Fibroblast of the aortic adventitia (primary cell): ENCODE data around the gene CCDC54. TPM values are rescaled to one million over a fixed set of nuclear protein-coding genes. Genes with fewer than 3 reads are reported as not detected.

Experiments used
- DNase-seq: peaks from one replicate; pipeline ENCODE4 v3.0.0-alpha.2; 2010; ENCODE audit warnings: low read depth
- H3K4me3 ChIP-seq: 2 replicates; pipeline ENCODE4 v1.5.1; 2011; ENCODE audit warnings: low read depth, mild to moderate bottlenecking, control low read depth, low read length, moderate library complexity
- CTCF ChIP-seq: IDR thresholded peaks from 2 replicates; pipeline ENCODE4 v1.5.1; 2011; ENCODE audit warnings: mild to moderate bottlenecking, low read length, control low read depth, inconsistent platforms; ENCODE audit not compliant: insufficient read depth
- total RNA-seq: library from RNA; depleted of rRNA; stranded (reverse); fragments of >200 nt; gene quantifications from 2 replicates; pipeline ENCODE4 v1.2.3, GENCODE V29; 2012; ENCODE audit warnings: low replicate concordance

Gene CCDC54
- total RNA-seq, 1 donor: not detected

GRCh38 chr3:107369791-107370190, 7.4 kb upstream of the CCDC54 start:
- H3K4me3 ChIP-seq: no peak overlapping the region
- DNase-seq: peak; percentile 34
- TF ChIP-seq CTCF: no peak

- DNase-seq: no peak
- TF ChIP-seq CTCF: no peak
- H3K4me3 ChIP-seq: no peak overlapping the region
Measured at GRCh38 chr3:107370907-107371306, 6.3 kb upstream of the CCDC54 start.

DNA sequence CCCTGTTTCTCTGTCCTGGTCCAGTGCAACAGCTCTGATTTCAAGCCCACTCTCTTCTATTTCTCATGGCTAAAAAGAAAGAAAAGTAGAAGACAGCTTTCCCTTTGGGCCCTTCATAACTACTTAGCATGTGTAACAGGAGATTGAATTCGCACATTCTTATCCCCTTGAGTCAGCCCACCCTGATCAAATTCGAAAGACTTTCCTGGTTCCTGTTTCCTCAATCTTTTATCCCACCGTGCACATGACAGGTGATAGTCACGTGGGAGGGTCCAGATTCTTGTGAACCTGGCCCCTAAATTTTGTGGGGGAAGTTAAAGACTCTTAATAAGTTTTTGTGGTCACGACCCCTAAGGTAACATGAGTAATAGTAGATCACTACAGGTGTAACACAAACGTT, 4.7 kb upstream of the CCDC54 start:
- TF ChIP-seq CTCF: no peak
- DNase-seq: no peak

GRCh38 chr3:107373896-107374295, 3.3 kb upstream of the CCDC54 start:
- no peak overlapping the region for H3K4me3 ChIP-seq
- TF ChIP-seq CTCF: no peak
- no peak for DNase-seq

More for the DNA sequence above, 4.7 kb upstream of the CCDC54 start:
- H3K4me3 ChIP-seq: no peak overlapping the region

- no peak for DNase-seq
- H3K4me3 ChIP-seq: no peak overlapping the region
- no peak for TF ChIP-seq CTCF
Measured at GRCh38 chr3:107375682-107376081, 1.6 kb upstream of the CCDC54 start.

DNA sequence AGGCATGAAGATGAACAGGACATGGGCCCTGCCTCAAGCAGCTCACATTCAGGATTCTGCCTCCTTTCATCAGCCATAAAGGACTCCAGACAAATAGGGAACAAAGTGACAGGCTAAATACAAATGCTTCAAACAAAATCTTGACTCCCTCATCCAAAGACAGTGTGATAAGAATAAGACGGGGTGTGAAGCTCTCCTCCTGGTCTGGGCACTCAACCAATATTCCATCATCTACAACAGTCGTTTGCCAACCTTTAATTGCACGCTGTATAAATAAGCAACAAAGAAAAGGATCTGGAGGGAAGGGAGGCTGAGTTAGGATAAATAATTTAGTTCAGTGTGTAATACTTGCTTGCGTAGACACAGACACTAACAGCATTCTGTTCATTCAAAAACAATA, 5.4 kb downstream of the CCDC54 start:
- no peak for TF ChIP-seq CTCF
- H3K4me3 ChIP-seq: no peak overlapping the region
- DNase-seq: no peak

- no peak overlapping the region for H3K4me3 ChIP-seq
- DNase-seq: no peak
- TF ChIP-seq CTCF: no peak
Measured at GRCh38 chr3:107384428-107384827, 7.2 kb downstream of the CCDC54 start.
